ENCODE data around the gene MYH11. TPM values are rescaled to one million over a fixed set of nuclear protein-coding genes. Genes with fewer than 3 reads are reported as not detected.

MYH11 gene
- total and polyA plus RNA-seq, 10 of the 15 experiments (the other 5 are each of a cell fraction or from before 2014, with no cell fraction given), result 0.01 to 1.9 (median 0.13) TPM; not detected in 1

- no peak for TF ChIP-seq ZNF687 (IDR thresholded peaks at IDR 0.05)
- no peak for TF ChIP-seq FOXK2 (IDR thresholded peaks at IDR 0.05)
- no peak for TF ChIP-seq JUND (IDR thresholded peaks at IDR 0.05; ENCODE audit: low read depth, low read length)
- TF ChIP-seq TCF12 (IDR thresholded peaks at IDR 0.05; ENCODE audit: low read depth, low read length), result no peak
These were observed 25.7 kb upstream of the MYH11 start (continued) for GRCh38 chr16:15882563-15882962.

- H3K4me3 ChIP-seq, result no peak overlapping the region
- no peak overlapping the region for H3K27ac ChIP-seq (ENCODE audit: control insufficient read depth, insufficient read depth)
- no peak overlapping the region for H2AFZ ChIP-seq (ENCODE audit: control insufficient read depth, low read depth, low read length)
- TF ChIP-seq ZNF274 (IDR thresholded peaks at IDR 0.05; ENCODE audit: insufficient read depth, insufficient read length) (no peak), USF1 (IDR thresholded peaks at IDR 0.05; ENCODE audit: borderline replicate concordance, extremely low read length, insufficient read depth, low read depth, low read length) (no peak), BMI1 (IDR thresholded peaks at IDR 0.05; ENCODE audit: borderline replicate concordance) (no peak), NR2C1 (IDR thresholded peaks at IDR 0.05) (no peak), SMC3 (IDR thresholded peaks at IDR 0.05; ENCODE audit: borderline replicate concordance, low read length) (no peak), HDAC2 (IDR thresholded peaks at IDR 0.05) (no peak), SMARCA5 (IDR thresholded peaks at IDR 0.05) (no peak), SUPT20H (IDR thresholded peaks at IDR 0.05; ENCODE audit: borderline replicate concordance, control insufficient read depth, low read depth, low read length) (no peak), ESRRA (IDR thresholded peaks at IDR 0.05; ENCODE audit: low read length) (no peak), CTCF (IDR thresholded peaks at IDR 0.05 in 2 of 3, conservative IDR thresholded peaks at IDR 0.05 in 1 of 3; ENCODE audit: control insufficient read depth in 2 of 3, extremely low read depth in 1 of 3, insufficient read depth in 1 of 3, low read depth in 3 of 3, low read length in 3 of 3) (no peak), NFXL1 (IDR thresholded peaks at IDR 0.05; ENCODE audit: borderline replicate concordance) (no peak), RB1 (IDR thresholded peaks at IDR 0.05; ENCODE audit: borderline replicate concordance) (no peak), SREBF1 (IDR thresholded peaks at IDR 0.05; ENCODE audit: low read length) (no peak)
- ATAC-seq, result no peak
- H4K20me1 ChIP-seq (ENCODE audit: control insufficient read depth, insufficient read depth), result no peaks in the 10 kb centered on the region
- H3K36me3 ChIP-seq (ENCODE audit: control insufficient read depth in 2 of 2, insufficient read depth in 2 of 2, low read length in 1 of 2), result peaks cover 3 to 6% of the 10 kb centered on the region in 2 experiments
- H3K79me2 ChIP-seq (ENCODE audit: control insufficient read depth, insufficient read depth, low read length), result peaks cover 20% of the 10 kb centered on the region
- SMC1A ChIA-PET (ENCODE audit: uncharacterized antibody, unreplicated experiment), result no interaction called here
- RAD21 ChIA-PET (ENCODE audit: unreplicated experiment), result no interaction called here
- in situ Hi-C loops (cut with MboI), result no loop called here
- intact Hi-C loops (cut with micrococcal nuclease; ENCODE audit: unreplicated experiment), result loop anchor here (10.0 kb wide), 1 partner anchor 153 kb away; no protein-coding TSS in a partner anchor
- H3K4me2 ChIP-seq (ENCODE audit: control insufficient read depth, insufficient read depth), result no peak overlapping the region
- H3K9ac ChIP-seq (ENCODE audit: control insufficient read depth, insufficient read depth, low read length), result no peak overlapping the region
- BruUV-seq (replicated peaks), result no TSS peak
- 91% methylated on average over 13 of the region's 13 CpGs for WGBS (ENCODE audit: insufficient coverage, insufficient replicate concordance, low lambda C conversion rate, missing lambda C conversion rate)
- peaks cover 3% of the 10 kb centered on the region; the same call in 1 of the 2 replicates for H3K4me1 ChIP-seq (ENCODE audit: control insufficient read depth, insufficient read depth, low read length)
- DNase-seq (ENCODE audit: low read depth, low spot score), result no peak
- no peaks in the 10 kb centered on the region for H3K9me3 ChIP-seq (replicated peaks; ENCODE audit: control insufficient read depth, insufficient read depth, low read length)
- CTCF ChIA-PET, result no interaction called here
- POLR2A ChIA-PET, result no interaction called here
- no peaks in the 10 kb centered on the region for H3K27me3 ChIP-seq (replicated peaks in 1 of 2; ENCODE audit: control insufficient read depth in 2 of 2, insufficient read depth in 2 of 2, low read length in 1 of 2)
- FAIRE-seq, result no peak
These were observed 25.1 kb upstream of the MYH11 start for GRCh38 chr16:15881794-15882379.
